HG03432 (cell line): Measurements from ENCODE around the gene DNMT3B.

ENCODE experiments used
- ATAC-seq: cut with Tn5 transposase; IDR thresholded peaks from one replicate; pipeline ENCODE4 v1.9.1; 2021; ENCODE audit warnings: mild to moderate bottlenecking, moderate library complexity; ENCODE audit not compliant: unreplicated experiment

The DNMT3B gene

DNA sequence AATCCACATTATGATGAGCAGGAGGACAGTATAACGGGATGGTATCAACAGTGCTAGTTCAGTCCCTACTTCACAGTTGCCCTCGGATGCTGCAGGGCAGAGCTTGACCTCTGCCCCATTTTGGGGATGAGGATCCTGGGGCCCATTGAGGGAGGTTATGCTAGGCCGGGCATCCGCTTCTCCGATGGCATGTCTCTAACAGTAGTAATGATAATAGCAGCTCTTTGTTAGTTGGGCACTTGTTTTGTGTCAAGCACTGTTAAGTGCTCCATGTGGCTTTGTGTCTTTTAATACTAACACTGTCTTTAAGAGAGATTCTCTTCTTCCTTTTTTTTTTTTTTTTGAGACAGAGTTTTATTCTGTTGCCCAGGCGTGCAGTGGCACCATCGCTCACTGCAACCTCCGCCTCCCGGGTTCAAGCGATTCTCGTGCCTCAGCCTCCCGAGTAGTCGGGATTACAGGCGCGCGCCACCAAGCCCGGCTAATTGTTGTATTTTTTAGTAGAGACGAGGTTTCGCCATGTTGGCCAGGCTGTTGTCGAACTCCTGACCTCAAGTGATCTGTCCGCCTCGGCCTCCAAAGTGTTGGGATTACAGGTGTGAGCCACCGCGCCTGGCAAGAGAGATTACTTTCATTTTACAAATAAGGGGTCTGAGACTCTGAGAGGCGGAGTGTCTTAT, 58.7 kb downstream of the DNMT3B start:
- no peak for ATAC-seq

DNA sequence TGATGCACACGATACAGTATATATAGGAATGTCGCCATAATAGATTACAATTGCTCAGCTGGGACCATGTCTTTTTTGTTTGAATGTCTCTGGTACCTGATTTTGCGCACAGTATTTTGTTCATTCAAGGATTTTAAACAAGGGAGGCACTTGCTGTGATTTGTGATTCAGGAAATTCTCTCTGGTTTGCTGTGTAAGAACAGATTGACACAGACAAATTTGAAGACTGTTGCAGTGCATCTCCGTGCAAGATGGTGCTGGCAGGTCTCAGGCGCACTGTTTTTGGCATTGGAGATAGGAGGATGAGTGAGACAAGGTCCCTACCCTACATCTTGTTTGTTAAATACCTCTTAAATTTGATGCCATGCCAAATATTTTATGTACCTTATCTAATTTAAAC, 60.0 kb downstream of the DNMT3B start:
- no peak for ATAC-seq

DNA sequence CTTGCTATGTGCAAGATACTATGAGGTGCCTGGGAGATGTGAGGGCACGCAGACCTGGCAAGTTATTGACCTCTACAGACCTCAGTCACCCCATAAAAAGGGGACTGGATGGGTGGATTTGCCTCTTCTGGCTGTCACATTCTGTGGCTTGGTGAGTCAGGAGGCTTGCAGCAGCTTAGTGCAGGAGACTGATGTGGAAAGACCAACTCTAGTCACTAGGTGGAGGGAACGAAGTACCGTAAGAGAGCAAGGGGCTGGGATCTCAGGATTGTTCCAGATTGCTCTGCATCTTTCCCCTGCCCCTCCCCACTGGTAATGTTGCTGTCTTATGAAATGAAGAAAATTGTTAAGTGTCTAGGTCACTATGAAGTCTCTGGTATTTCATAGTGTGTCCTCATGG, 60.9 kb downstream of the DNMT3B start:
- ATAC-seq = no peak

DNA sequence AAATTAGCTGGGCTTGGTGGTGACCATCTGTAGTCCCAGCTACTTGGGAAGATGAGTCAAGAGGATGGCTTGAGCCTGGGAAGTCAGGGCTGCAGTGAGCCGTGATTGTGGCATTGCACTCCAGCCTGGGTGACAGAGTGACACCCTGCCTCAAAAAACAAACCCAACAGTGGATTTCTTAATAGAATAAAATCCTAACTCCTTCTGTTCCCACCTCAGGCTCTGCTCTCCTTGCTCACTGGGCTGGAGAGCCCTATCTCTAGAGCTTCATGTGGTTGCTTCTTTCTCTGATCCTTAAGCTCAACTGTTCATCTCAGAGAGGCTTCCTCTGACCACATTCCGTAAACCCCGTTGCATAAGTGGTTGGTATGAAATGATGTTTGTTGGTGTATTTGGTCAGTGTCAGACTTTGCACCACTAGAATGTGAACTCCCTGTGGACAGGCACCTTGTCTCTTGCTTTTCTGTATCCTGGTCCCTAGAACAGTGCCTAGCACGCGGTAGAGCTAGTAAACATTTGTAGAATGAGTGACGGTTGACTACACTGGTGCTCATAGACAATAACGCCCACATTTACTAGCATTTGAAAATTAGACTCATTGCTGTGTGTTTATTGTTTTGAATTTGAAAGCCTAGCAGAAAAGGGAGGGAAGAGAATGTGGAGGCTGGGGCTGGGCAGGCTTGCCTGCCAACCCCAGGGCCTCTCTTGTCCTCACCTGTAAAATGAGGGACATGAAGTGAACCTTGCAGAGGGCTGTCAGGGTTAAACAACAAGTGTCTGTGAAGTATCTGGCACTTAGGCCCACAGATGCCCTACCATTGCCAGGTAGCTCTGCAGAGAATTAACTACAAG, 61.8 kb downstream of the DNMT3B start:
- no peak for ATAC-seq

DNA sequence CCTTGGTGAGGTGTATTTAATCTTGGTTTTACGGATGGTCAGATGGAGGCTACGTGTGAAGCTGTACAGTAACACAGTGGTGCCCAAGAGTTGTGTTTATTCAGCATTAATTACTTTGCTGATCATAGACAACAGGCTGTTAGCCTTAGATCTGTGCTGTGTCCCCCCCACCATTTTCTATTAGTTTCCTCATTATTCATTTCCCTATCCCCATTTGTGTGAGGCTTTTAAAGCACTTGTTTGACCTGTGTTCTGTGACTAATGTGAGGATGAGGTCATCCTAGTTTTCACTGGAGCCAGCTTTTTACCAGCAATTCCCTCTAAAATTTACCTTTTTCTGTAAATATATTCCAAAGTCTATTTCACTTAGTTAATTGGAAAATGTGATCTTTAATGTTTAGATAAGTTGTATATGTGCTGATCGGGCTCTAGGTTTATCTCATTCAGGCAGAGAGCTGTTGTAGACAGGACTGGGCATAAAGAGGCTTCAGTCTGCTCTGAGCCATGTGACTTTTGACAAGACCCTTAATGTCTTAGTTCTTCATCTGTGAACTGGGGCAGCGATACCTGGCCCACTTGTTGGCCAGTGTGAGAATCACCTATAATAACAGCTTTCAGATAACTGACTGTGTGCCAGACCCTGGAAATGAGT, 66.0 kb downstream of the DNMT3B start:
- ATAC-seq = no peak

DNA sequence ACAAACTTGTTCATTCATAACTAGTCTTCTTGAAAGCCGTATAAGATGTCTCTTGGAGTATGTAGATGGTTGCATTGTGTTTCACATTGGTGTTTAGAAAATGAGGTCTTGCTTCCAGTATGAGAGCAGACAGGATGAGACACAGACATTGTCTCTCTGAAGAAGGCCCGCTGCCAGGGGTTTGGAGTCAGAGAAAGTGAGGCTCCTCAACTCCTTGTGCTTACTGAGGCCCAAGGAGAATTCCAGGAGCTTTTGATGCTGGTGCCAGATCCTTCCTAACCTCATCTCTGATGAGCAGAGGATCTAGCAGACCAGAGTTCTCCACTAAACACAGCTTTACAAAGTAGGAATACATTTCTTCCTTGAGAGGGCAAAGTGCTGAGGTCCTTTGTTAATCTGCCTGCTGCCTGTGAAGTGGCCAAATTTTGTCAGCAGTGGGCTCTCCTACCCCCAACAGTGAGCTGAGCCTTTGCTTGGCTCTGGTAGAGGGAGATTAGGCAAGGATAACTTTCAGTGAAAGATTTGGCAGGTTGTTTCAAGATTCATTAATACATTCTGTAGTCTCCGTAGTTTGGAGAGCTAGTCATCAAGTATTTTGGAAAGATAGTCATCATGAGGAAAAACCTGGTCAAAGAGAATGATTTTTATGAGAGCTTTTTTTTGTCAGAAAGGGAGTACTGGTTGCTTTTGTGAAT, 67.3 kb downstream of the DNMT3B start:
- no peak for ATAC-seq

DNA sequence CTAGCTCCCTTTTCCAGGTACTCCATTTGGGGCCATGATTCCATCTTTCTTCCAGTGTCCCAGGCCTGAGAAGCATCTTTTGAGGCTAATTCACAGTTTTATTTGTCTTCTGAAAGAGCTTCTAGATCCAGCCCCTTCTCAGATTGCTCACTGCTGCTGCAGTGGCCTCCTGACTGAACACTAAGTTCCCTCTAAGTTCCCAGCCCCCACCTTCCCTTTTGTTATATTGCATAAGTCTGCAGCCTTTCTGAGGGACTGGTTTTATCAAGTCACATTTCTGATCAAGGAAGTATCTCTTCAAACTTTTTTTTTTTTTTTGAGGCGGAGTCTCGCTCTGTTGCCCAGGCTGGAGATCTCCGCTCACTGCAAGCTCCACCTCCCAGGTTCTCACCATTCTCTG, 68.3 kb downstream of the DNMT3B start:
- ATAC-seq = no peak

DNA sequence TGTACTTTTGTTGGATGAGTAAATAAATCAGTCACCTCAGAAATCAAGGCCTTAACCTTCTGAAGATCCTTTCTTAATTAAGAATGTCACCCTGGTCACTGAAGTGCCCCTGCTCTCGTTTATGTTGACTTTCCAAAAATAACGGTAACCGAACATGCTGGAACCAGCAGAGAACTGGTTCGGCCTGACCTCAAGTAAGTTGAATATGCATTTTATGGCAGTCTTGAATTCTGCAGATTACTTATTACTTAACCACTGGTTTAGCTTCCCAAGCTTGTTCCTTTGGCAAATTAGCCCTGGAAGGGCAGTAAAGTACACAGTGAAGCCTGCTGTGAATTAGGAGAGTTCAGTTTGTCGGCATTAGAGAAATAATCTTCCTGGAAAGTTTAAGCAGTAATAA, 69.8 kb downstream of the DNMT3B start:
- ATAC-seq = no peak

DNA sequence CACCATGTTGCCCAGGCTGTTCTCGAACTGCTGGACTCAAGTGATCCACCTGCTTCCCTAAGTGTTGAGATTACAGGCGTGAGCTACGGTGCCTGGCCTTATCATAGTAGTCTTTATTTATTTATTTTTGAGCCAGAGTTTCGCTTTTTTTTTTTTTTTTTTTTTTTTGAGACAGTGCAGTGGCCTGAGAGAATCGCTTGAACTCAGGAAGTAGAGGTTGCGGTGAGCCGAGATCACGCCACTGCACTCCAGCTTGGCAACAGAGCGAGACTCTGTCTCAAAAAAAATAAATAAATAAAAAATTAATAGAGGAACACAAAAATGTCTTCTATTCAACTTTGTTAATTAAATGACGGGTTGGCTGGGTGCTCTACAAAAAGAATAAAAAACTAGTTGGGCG, 70.5 kb downstream of the DNMT3B start:
- no peak for ATAC-seq

DNA sequence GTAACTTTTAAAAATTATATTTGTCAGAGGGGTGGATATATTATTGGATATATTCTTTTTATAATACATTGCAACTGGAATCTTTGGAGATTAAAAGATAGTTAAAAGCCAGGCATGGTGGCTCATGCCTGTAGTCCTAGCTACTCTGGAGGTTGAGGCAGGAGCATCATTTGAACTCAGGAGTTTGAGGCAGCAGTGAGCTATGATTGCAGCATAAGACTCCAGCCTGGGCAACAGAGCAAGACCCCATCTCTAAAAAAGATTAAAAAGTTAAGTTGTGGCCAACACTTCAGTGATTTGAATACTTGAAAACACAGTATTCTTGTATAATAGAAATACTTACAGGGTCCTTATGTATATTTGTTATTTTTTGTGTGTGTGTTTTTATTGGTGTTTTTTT, 72.8 kb downstream of the DNMT3B start:
- ATAC-seq = no peak

DNA sequence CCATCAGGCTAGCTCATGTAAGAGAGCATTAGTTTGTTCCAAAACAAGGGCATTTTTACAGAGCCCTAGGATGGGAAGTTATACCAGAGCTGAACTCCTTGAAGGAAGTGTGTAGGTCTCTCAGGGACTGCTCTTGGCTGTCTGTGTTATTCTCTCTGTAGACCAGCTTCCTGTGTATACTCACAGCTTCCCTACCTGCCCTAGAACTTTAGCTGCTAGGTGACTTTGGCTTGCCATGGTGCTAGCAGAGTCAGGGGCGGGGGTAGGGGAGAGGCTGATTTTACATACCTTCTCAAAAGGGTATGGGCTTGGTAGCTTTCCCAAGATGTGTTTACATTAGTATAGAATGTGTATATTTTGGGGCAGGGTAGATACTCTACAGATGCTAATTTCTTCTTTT, 75.0 kb downstream of the DNMT3B start:
- no peak for ATAC-seq

DNA sequence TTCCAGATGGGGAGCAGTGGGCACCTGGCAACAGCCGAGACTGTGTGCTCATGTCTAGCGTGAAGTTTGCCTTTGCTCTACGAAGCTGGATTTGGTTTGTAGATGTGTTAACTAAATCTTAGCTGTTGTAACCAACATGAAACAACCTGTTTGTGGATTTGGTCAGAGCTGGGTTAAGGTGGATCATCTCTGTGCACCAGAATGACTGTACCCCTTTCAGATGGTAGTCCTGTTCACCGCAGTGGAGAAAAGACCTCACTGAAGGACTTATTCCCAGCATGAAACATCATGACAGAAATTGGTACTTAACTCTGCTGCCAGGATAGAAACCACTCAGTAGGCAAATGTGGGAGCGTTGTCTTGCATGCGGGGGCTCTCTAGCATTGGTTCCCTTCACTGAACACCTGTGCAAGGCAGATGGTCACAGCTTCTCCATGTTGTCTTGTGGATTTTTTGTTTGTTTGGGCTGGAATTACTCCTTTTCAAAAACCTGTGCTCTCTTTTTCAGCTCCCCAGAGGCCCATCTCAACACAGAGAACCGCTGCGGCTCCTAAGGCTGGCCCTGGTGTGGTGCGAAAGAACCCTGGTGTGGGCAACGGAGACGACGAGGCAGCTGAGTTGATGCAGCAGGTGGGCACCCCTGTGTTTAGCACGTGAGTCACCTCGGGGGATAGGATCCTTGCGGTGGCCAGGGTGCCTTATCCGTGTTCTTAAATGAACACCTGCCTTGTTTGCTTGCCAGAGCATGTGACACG, 77.2 kb downstream of the DNMT3B start:
- no peak for ATAC-seq

DNA sequence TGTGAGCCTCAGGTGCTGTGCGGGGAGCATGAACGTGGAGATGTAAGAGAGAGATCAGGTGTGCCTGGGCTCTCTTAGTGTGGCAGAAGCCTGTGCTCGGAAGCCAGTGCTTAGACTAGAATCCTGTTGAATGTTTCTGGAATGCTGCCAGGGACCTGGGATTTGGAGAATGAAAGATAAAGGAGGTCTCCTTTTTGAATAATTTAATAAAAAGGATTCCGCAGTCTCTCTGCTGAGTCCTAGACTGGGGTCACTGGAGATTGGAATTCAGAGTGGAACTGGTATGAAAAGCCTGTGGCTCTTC, 77.7 kb downstream of the DNMT3B start:
- ATAC-seq = no peak

DNA sequence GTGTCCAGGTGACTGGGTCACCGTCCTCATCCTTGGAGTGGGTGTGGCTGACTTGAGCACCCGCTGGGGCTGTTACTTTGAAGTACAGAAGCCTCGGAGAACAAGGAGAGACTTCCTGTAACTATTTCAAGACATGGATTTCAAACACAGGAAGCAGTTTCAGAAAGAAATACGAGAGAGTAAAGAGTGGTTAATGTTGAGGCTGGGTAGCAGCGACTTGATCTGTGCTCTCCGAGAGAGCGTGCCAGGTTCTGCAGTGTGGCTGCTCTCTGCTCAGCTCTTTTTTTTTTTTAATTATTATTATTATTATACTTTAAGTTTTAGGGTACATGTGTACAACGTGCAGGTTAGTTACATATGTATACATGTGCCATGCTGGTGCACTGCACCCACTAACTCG, 79.0 kb downstream of the DNMT3B start:
- no peak for ATAC-seq

DNA sequence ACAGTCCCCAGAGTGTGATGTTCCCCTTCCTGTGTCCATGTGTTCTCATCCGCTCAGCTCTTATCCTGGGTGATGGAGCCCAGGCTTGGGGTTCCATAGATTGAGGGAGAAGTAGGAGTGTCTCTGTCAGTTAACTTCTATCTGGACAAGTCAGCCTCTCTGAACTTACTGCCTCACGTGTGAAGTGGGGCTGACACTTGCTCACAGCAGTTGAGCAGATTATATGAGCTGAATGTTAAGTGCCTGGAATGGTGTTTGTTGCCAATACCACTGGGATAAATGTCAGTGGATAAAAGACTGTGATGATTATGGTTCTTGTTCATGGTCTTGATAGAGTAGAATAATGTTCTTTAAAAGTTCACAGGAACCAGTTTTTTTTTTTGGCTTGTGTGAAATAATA, 79.4 kb downstream of the DNMT3B start:
- no peak for ATAC-seq

DNA sequence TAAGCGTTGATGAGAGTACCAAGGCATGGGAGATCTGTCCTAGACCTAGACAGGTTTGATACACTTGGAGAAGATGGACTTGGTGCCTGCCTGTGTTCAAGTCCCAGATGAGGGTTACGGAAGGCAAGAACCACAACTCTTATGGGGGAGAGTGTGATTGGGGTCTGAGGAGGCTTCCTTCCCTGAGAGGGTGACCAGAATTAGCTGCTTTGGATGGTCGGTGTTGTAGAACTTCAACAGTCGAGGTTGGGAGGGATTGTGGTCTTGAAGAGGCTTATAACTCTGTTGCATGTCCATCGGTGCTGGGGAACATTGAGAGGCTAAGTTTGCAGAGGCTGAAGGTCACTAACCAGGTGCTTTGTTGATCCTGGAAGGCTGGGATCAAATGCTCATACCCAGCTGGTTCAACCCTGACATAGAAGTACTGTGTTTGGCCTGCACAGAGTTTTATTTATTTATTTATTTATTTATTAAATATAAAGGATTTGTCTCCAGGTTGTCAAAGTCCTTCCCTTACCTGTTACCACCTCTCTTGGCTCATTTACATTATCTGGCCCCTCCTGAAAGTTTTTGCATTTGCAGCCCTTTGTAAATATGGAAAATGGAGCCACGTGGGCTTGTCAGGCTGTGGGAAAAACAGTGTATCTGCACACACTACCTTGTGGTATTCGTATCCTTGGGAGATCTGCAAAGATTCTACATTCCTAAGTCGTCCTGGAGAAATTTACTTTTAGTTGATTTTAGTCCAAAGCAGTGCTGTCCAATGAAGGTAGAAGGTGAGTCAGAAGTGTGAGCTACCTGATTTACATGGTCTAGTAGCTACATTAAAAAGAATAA, 80.7 kb downstream of the DNMT3B start:
- ATAC-seq = no peak

DNA sequence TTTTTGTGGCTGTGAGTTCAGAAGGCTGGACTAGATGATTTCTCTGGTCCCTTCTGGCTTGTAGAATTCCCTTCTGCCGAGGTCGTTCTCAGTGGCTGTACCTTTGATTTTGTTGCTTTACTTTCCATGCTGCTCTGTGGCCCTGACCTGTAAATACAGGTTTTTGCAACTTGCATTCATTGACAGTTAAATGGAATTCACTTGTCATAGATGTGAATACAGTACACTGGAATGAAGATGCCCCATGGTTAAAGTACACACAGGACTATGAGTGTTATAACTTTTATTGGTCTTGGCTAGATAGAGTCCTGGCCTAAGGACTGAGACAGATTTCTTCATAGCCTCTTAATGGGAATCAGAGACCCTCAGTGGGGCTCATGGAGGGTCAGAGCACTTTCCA, 83.6 kb downstream of the DNMT3B start:
- ATAC-seq = no peak

DNA sequence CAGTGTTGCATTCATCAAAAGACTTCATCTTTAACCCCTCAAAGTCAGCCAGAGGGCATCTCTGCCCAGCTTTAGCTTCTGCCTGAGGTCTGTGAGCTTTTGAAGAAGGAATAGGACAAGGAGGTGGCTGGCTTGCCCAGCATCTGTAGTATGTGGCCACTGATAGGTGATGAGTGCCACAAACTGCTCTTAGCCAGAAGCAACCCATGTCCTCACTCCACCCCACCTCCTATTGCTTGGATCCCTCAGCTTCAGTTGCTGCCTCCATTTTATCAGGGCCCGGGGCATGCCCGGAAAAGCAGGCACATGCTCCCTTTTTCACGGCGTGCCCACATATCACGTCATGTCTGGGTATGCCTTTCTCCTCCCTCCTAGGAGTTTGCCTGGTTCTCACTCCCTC, 84.7 kb downstream of the DNMT3B start:
- no peak for ATAC-seq

DNA sequence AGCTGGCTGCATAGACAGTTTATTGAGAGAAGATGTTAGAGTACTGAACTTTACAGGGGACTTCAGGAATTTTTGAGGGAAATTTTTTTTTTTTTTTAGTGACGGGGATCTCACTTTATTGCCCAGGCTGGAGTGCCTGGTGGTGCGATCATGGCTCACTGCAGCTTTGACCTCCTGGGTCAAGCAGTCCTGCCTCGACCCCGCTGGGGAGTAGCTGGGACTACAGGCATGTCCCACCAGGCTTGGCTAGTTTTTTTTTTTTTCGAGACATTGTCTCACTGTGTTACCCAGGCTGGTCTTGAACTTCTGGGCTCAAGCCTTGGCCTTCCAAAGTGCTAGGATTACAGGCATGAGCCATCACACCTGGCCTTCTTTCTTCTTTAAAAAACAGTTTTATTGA, 85.8 kb downstream of the DNMT3B start:
- ATAC-seq = no peak

DNA sequence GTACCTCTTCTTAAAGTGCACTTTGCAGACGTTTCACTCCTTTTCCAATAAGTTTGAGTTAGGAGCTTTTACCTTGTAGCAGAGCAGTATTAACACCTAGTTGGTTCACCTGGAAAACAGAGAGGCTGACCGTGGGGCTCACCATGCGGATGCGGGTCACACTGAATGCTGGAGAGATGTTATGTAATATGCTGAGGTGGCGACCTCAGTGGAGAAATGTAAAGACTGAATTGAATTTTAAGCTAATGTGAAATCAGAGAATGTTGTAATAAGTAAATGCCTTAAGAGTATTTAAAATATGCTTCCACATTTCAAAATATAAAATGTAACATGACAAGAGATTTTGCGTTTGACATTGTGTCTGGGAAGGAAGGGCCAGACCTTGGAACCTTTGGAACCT, 86.7 kb downstream of the DNMT3B start:
- ATAC-seq = no peak
